Endothelial cell (in vitro differentiated cells): ENCODE results near the gene HDLBP. TPM values are rescaled to one million over a fixed set of nuclear protein-coding genes. Genes with fewer than 3 reads are reported as not detected.
"Not testable (repeated sequence)": the region's sequence is repeated elsewhere in the genome, so short reads cannot be mapped to it uniquely, and the experiment has no call there.

Experiments
- DNase-seq: peaks from one replicate; pipeline ENCODE4 v3.0.0; 2021; ENCODE audit warnings: low spot score
- H3K27ac Mint-ChIP-seq: one replicate; pipeline ENCODE4 v1.8.0; 2021; ENCODE audit warnings: mixed read lengths, inconsistent platforms; ENCODE audit not compliant: unreplicated experiment
- H3K27me3 Mint-ChIP-seq: one replicate; pipeline ENCODE4 v1.8.0; 2021; ENCODE audit warnings: mild to moderate bottlenecking, moderate library complexity, mixed read lengths, inconsistent platforms; ENCODE audit not compliant: unreplicated experiment
- H3K36me3 Mint-ChIP-seq: one replicate; pipeline ENCODE4 v1.8.0; 2021; ENCODE audit warnings: mild to moderate bottlenecking, low read depth, mixed read lengths, inconsistent platforms; ENCODE audit not compliant: unreplicated experiment
- H3K4me1 Mint-ChIP-seq: one replicate; pipeline ENCODE4 v1.8.0; 2021; ENCODE audit warnings: mild to moderate bottlenecking, mixed read lengths, inconsistent platforms; ENCODE audit not compliant: unreplicated experiment
- H3K4me3 Mint-ChIP-seq: one replicate; pipeline ENCODE4 v1.8.0; 2021; ENCODE audit warnings: mild to moderate bottlenecking, mixed read lengths, inconsistent platforms; ENCODE audit not compliant: unreplicated experiment
- H3K9me3 Mint-ChIP-seq: one replicate; pipeline ENCODE4 v1.8.0; 2021; ENCODE audit warnings: mixed read lengths, inconsistent platforms; ENCODE audit not compliant: unreplicated experiment
- total RNA-seq: library from RNA; stranded (reverse); fragmentation: NEBNext Ultra II Directional; extraction: Animal tissue kit (Norgen Biotek cat#: 25700); gene quantifications from one replicate; pipeline ENCODE4 v1.2.1, GENCODE V29; 2021; ENCODE audit not compliant: unreplicated experiment
- TF ChIP-seq, protein P1 (sequence below): fragments of 200-600 bp; sonication (generic); IDR thresholded peaks from one replicate; pipeline ENCODE4 v1.5.0; 2021; ENCODE audit warnings: antibody characterized with exemption; ENCODE audit not compliant: unreplicated experiment

The HDLBP gene
- total RNA-seq, 1 donor from 2014 or later, result 364 TPM

DNA sequence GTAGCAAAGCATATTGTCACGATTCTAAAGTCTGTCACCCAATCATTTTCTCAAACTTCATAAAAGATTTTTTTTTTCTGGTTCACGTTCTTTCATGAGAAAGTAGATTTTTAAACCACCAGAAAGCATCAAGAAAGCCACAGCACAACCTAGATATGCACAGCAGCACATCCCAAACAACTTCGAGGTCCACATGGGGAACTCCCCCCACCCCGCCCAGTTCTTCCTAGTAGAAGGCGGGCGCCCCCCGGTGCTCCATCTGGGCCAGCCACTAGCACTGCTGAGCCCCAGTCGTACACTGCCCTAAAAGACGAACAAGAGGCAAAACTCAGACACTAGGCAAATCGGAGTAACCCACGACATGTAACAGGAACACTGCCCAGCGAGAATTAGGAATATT lies 15.5 kb downstream of the HDLBP start:
- Mint-ChIP-seq H3K27ac (no peak overlapping the region), H3K27me3 (no peaks in the 10 kb centered on the region), H3K4me1 (peaks cover 11% of the 10 kb centered on the region), H3K9me3 (no peaks in the 10 kb centered on the region), H3K4me3 (no peak overlapping the region), H3K36me3 (no peaks in the 10 kb centered on the region)
- DNase-seq, result no peak
- TF ChIP-seq, protein P1, sequence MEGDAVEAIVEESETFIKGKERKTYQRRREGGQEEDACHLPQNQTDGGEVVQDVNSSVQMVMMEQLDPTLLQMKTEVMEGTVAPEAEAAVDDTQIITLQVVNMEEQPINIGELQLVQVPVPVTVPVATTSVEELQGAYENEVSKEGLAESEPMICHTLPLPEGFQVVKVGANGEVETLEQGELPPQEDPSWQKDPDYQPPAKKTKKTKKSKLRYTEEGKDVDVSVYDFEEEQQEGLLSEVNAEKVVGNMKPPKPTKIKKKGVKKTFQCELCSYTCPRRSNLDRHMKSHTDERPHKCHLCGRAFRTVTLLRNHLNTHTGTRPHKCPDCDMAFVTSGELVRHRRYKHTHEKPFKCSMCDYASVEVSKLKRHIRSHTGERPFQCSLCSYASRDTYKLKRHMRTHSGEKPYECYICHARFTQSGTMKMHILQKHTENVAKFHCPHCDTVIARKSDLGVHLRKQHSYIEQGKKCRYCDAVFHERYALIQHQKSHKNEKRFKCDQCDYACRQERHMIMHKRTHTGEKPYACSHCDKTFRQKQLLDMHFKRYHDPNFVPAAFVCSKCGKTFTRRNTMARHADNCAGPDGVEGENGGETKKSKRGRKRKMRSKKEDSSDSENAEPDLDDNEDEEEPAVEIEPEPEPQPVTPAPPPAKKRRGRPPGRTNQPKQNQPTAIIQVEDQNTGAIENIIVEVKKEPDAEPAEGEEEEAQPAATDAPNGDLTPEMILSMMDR, result no peak

DNA sequence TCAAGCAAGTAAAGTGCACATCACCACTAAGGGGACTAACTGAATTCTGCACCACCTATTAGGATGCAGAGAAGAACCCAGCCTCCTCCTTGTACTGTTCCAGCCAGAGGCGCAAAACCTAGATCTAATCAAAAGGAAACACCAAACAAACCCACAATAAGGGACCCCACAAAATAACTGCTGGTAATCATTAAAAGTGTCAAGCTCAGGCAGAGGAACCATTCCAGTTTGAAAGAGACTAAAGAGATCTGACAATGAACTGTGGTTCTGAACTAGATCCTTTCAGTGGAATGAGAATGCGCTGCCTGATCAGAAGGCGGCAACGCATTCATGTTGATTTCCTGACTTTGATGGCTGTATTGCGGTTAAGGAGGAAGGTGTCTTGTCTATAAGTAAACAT lies 16.8 kb downstream of the HDLBP start:
- TF ChIP-seq, protein P1, result no peak
- Mint-ChIP-seq H3K9me3 (no peaks in the 10 kb centered on the region), H3K36me3 (no peaks in the 10 kb centered on the region), H3K27ac (no peak overlapping the region), H3K4me3 (no peak overlapping the region), H3K4me1 (peaks cover 11% of the 10 kb centered on the region), H3K27me3 (no peaks in the 10 kb centered on the region)
- no peak for DNase-seq

DNA sequence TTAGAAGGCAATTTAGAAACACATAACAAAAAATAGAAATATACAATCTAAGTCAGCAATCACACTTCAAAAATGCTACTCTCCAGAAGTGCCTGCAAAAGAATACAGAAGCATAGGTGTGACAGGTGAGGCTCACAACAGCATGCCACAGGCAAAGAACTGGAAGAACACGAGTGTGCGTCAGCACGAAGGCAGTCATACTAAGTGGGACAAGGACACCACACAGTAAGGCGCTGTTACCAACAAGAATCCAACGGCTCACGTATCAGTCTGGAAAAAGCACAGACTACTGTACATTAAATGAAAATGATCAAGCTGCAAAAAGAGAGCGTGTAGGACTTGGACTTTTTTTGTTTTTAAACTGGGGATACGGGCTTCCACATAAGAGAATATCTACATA lies 18.7 kb downstream of the HDLBP start:
- no peaks in the 10 kb centered on the region for H3K36me3 Mint-ChIP-seq
- peaks cover 7% of the 10 kb centered on the region for H3K4me1 Mint-ChIP-seq
- H3K9me3 Mint-ChIP-seq, result no peaks in the 10 kb centered on the region
- no peak overlapping the region for H3K4me3 Mint-ChIP-seq
- DNase-seq, result no peak
- TF ChIP-seq, protein P1, result no peak
- no peak overlapping the region for H3K27ac Mint-ChIP-seq
- H3K27me3 Mint-ChIP-seq, result no peaks in the 10 kb centered on the region

DNA sequence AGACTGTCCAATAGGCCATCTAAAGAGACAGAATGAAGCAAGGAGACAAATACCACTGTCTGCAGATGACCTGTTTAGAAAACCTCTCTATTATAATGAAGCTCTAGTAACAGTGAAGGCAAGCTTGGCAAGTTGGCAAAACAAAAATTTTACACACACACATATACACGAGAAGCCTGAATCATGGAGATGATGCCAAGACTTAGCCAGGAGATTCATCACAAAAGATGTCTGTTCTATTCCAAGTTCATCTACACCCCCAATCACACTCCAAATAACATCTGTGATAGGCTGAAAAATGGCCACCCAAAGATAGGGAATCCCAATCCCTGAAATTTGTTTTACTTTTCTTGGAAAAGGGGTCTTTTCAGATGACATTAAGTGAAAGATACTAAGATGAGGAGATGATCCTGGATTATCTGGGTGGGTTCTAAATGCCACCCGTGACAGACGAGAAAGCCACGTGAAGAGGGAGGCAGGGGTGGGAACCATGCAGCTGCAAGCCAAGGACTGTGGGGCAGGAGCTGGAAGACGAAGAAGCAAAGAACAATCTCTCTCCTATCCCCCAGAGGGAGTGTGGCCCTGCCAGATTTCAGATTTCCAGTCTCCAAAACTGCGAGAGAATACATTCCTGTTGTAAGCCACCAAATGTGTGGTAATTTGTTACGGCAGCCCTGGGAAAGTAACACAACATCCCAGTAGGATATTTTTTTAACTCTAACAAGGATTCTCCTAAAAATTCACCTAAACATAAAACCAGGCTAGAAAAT lies 20.0 kb downstream of the HDLBP start:
- Mint-ChIP-seq H3K27me3 (no peaks in the 10 kb centered on the region), H3K9me3 (no peaks in the 10 kb centered on the region), H3K4me1 (peaks cover 8% of the 10 kb centered on the region), H3K36me3 (no peaks in the 10 kb centered on the region), H3K27ac (no peak overlapping the region), H3K4me3 (no peak overlapping the region)
- no peak for DNase-seq
- TF ChIP-seq, protein P1, result no peak

DNA sequence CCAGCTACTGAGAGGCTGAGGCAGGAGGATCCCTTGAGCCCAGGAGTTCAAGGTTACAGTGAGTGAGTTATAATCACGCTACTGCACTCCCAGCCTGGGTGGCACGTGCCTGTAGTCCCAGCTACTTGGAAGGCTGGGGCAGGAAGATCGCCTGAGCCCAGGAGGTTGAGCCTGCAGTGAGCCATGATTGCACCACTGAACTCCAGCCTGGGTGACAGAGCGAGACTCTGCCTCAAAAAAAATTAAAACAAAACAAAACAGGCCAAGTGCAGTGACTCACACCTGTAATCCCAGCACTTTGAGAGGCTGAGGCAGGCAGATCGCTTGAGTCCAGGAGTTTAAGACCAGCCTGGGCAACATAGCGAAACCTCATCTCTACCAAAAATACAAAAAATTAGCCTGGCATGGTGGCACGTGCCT lies 22.1 kb downstream of the HDLBP start:
- H3K36me3 Mint-ChIP-seq, H3K4me3 Mint-ChIP-seq, H3K27ac Mint-ChIP-seq, H3K27me3 Mint-ChIP-seq, H3K9me3 Mint-ChIP-seq, DNase-seq: not testable (repeated sequence)
- peaks cover 16% of the 10 kb centered on the region for H3K4me1 Mint-ChIP-seq
